NCI-H226 (cell line): Measurements from ENCODE around the gene ASIC2.

Experiments used
- DNase-seq: peaks from one replicate; pipeline ENCODE4 v3.0.0-alpha.2; 2015

The ASIC2 gene

GRCh38 chr17:33287096-33287725 lies 5.9 kb downstream of the ASIC2 start:
- no peak for DNase-seq

GRCh38 chr17:33285413-33285812 lies 7.7 kb downstream of the ASIC2 start:
- no peak for DNase-seq

- no peak for DNase-seq
Observed at GRCh38 chr17:33284022-33284421, 9.1 kb downstream of the ASIC2 start.

GRCh38 chr17:33280162-33280943 lies 12.7 kb downstream of the ASIC2 start:
- no peak for DNase-seq

- DNase-seq: no peak
Observed at GRCh38 chr17:33277436-33278100, 15.5 kb downstream of the ASIC2 start.

GRCh38 chr17:33273743-33274410 lies 19.2 kb downstream of the ASIC2 start:
- DNase-seq: no peak

GRCh38 chr17:33273271-33273670 lies 19.8 kb downstream of the ASIC2 start:
- no peak for DNase-seq

GRCh38 chr17:33272438-33272837 lies 20.7 kb downstream of the ASIC2 start:
- no peak for DNase-seq

GRCh38 chr17:33269337-33270060 lies 23.6 kb downstream of the ASIC2 start:
- DNase-seq: no peak

- no peak for DNase-seq
Observed at GRCh38 chr17:33267851-33268548, 25.1 kb downstream of the ASIC2 start.

DNA sequence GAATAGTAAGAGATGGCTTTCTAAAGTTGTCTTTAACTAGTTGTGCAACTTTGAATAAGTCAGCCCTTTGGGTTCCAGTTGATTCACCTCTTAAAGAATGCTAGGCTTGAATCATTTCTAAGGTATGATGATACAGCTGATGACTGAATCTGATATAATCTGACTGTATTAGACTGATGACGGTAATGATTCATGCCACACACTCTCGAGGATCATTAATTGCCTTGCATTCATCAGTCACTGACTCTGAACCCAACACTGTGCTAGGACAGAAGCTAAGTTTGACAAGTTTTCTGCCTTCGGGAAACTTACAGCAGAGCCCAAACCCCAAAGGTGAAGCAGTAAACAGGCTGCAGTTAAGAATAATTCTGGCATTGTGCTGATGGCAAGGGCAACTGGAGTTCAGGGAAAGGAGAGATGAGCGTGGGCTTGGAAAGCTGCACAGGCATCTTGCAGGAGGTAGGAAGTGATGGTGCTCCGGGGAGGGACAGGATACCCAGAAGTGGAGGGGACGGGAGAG lies 25.8 kb downstream of the ASIC2 start:
- peak; percentile 93 for DNase-seq

DNA sequence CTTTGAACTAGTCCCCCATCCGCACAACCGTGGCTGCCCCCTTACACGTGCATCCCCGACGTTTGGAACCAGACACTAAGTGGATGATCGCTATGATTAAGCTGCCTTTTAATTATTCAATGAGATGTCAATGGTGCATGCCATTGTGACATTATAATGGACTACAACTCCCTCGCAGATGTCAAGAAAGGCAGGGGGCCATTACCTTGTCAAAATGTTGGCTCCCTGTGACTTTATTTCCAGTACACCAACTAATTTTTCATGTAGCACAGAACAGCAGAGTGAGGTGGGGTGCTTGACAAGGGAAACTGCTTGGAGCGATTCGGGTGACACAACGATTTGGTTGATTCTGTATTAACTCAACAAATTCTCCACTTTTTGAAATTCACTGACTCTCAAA lies 26.5 kb downstream of the ASIC2 start:
- no peak for DNase-seq

DNA sequence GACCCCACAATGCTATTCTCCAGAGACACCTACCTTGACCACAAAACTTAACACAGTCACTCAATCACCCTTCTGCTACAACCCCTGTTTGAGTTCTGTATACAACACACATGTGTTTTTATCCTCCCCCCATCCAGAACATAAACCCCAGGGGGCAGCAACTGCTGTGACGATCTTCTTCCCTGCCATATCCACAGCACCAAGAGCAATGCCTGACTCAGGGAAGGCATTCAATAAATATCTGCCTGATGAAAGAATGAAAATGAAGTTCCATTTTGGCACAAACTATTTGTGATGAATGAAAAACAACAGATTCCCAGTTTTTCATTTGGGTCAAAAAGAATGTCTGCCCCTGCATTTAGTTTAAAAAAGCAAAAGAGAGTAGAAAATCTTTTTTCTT lies 27.0 kb downstream of the ASIC2 start:
- DNase-seq: no peak

- no peak for DNase-seq
Observed at GRCh38 chr17:33263396-33263795, 29.7 kb downstream of the ASIC2 start.

DNA sequence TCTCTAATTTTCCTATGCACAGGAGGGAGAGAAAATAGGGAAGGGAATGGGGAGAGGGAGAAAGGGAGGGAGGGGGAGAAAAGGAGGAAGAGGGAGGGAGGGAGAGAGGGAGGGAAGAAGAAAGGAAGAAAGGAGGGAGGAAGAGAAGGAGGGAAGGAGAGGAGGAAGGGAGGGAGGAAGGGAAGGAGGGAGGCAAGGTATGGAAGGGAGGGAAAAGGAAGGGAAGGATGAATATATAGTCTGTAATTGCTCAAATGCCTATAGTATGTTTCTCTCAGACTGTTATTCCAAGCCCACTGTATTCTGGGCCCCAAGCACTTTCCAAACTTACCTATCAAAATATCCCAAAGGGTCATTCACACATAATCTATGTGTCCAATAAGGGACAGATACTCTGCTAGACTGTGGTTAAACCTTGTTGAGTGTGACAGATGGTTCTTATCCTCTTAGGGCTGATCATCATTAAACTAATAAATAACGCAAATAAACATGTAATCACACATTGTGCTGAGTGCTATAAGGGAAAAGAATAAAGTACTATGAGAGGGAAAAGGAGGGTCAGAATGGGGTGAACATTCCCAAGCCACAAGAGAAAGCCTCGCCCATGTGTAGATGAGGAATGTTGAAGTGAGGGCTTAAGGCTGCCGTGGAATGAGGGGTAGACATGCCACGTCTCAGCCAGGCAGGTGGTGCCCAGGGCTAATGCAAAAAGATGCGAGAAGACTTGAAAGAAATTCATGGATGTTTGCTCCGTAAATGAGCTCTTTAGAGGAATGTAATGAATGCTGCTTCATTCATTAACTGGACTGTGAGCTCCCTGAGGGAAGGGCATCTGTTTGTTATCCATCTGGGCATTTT lies 30.6 kb downstream of the ASIC2 start:
- peak; percentile 15 for DNase-seq

GRCh38 chr17:33261820-33262219 lies 31.3 kb downstream of the ASIC2 start:
- DNase-seq: no peak

- DNase-seq: no peak
Observed at GRCh38 chr17:33260638-33261037, 32.5 kb downstream of the ASIC2 start.

GRCh38 chr17:33258296-33258695 lies 34.8 kb downstream of the ASIC2 start:
- DNase-seq: no peak

- no peak for DNase-seq
Observed at GRCh38 chr17:33245183-33245582, 47.9 kb downstream of the ASIC2 start.

GRCh38 chr17:33243732-33244131 lies 49.4 kb downstream of the ASIC2 start:
- DNase-seq: no peak
